Fibroblast of lung (primary cell): Measurements from ENCODE around the gene BRCA2.

Experiments
- EZH2 ChIP-seq: IDR thresholded peaks from 2 replicates; pipeline ENCODE4 v1.5.1; 2012; ENCODE audit warnings: low read length, control low read depth, mild to moderate bottlenecking; ENCODE audit errors: missing control alignments
- TF ChIP-seq, protein P1 (sequence below), 2 donors: IDR thresholded peaks in 1 of 2; conservative IDR thresholded peaks in 1 of 2; 1 replicate in 1 of 2; 2 replicates in 1 of 2; pipeline ENCODE4 v1.5.1; 2011 to 2012; ENCODE audit warnings: low read length in 2 of 2, control low read depth in 1 of 2, inconsistent platforms in 1 of 2, low read depth in 1 of 2, mild to moderate bottlenecking in 1 of 2

GRCh38 chr13:32315238-32316027 lies at the start of gene BRCA2, which contains the start of gene ZAR1L:
- TF ChIP-seq, protein P1, sequence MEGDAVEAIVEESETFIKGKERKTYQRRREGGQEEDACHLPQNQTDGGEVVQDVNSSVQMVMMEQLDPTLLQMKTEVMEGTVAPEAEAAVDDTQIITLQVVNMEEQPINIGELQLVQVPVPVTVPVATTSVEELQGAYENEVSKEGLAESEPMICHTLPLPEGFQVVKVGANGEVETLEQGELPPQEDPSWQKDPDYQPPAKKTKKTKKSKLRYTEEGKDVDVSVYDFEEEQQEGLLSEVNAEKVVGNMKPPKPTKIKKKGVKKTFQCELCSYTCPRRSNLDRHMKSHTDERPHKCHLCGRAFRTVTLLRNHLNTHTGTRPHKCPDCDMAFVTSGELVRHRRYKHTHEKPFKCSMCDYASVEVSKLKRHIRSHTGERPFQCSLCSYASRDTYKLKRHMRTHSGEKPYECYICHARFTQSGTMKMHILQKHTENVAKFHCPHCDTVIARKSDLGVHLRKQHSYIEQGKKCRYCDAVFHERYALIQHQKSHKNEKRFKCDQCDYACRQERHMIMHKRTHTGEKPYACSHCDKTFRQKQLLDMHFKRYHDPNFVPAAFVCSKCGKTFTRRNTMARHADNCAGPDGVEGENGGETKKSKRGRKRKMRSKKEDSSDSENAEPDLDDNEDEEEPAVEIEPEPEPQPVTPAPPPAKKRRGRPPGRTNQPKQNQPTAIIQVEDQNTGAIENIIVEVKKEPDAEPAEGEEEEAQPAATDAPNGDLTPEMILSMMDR (conservative IDR thresholded peaks at IDR 0.05 in 1 of 2, IDR thresholded peaks at IDR 0.05 in 1 of 2; ENCODE audit: low read depth in 1 of 2, low read length in 2 of 2), result no peak
- no peak for TF ChIP-seq EZH2
